H1 (cell line): Measurements from ENCODE around the gene INHBA. TPM values are rescaled to one million over a fixed set of nuclear protein-coding genes. Genes with fewer than 3 reads are reported as not detected.

Experiments
- CTCF ChIA-PET: fragments of 300-600 bp; sonication (Branson Sonifier 250); formaldehyde crosslinking; loops from one replicate; lab custom pipeline; 2021; ENCODE audit not compliant: partially characterized antibody; lab: Charles Lee
- POLR2A ChIA-PET: fragments of 300-600 bp; sonication (Branson Sonifier 250); formaldehyde crosslinking; loops from one replicate; lab custom pipeline; 2021; ENCODE audit warnings: inconsistent platforms; ENCODE audit not compliant: partially characterized antibody; lab: Charles Lee
- DNase-seq, 2 experiments: peaks; one replicate each; pipeline versions ENCODE4 v3.0.0 to v3.0.0-alpha.2; 2010 to 2022; ENCODE audit warnings: low spot score in 2 of 2, low read depth in 1 of 2, mixed read lengths in 1 of 2
- FAIRE-seq: peaks from 2 replicates; lab custom pipeline; 2011; peaks lifted over from hg19 to GRCh38; lab: Jason Lieb, UNC
- H2AFZ ChIP-seq: 2 replicates; pipeline ENCODE4 v1.8.1; 2012; ENCODE audit warnings: low read length, inconsistent platforms
- H2AK5ac ChIP-seq: 2 replicates; pipeline ENCODE4 v1.6.1; 2013; ENCODE audit warnings: low read depth, low read length
- H2BK120ac ChIP-seq: replicated peaks from 2 replicates; pipeline ENCODE3; 2013; ENCODE audit warnings: low read depth, low read length, inconsistent platforms
- H2BK12ac ChIP-seq: 2 replicates; pipeline ENCODE4 v1.6.1; 2013; ENCODE audit warnings: low read depth, low read length
- H2BK15ac ChIP-seq: 2 replicates; pipeline ENCODE4 v1.6.1; 2013; ENCODE audit warnings: low read length
- H2BK20ac ChIP-seq: 2 replicates; pipeline ENCODE4 v1.6.1; 2013; ENCODE audit warnings: low read length
- H2BK5ac ChIP-seq: 2 replicates; pipeline ENCODE4 v1.6.1; 2013; ENCODE audit warnings: low read depth, low read length
- H3K14ac ChIP-seq: 2 replicates; pipeline ENCODE4 v1.6.1; 2013; ENCODE audit warnings: inconsistent platforms; ENCODE audit not compliant: insufficient read length
- H3K18ac ChIP-seq: 2 replicates; pipeline ENCODE4 v1.6.1; 2013; ENCODE audit warnings: low read length; ENCODE audit errors: extremely low read depth
- H3K23ac ChIP-seq: 2 replicates; pipeline ENCODE4 v1.6.1; 2013; ENCODE audit warnings: inconsistent platforms; ENCODE audit not compliant: insufficient read length
- H3K23me2 ChIP-seq: 2 replicates; pipeline ENCODE4 v1.6.1; 2013; ENCODE audit warnings: low read depth, low read length
- H3K27ac ChIP-seq: 2 replicates; pipeline ENCODE4 v1.6.1; 2011; ENCODE audit warnings: low read depth, low read length, inconsistent platforms
- H3K27me3 ChIP-seq, 4 experiments: replicated peaks in 1 of 4; 1 replicate in 1 of 4; 2 replicates in 3 of 4; pipeline versions ENCODE4 v1.6.1 to v1.8.1; 2011 to 2013; ENCODE audit warnings: low read length in 3 of 4, mild to moderate bottlenecking in 3 of 4, inconsistent platforms in 2 of 4, mixed read lengths in 2 of 4, moderate library complexity in 1 of 4; ENCODE audit not compliant: control insufficient read depth in 3 of 4, insufficient read depth in 3 of 4; ENCODE audit errors: extremely low read depth in 1 of 4
- H3K36me3 ChIP-seq, 4 experiments: 2 replicates each; pipeline versions ENCODE4 v1.6.1 to v1.8.1; 2011 to 2013; ENCODE audit warnings: mild to moderate bottlenecking in 4 of 4, low read length in 3 of 4, moderate library complexity in 2 of 4, control low read depth in 1 of 4, inconsistent platforms in 1 of 4; ENCODE audit not compliant: insufficient read depth in 4 of 4, control insufficient read depth in 2 of 4
- H3K4ac ChIP-seq: replicated peaks from 2 replicates; pipeline ENCODE3; 2013; ENCODE audit warnings: low read length, low read depth, mixed read lengths, inconsistent platforms; ENCODE audit not compliant: insufficient read length
- H3K4me1 ChIP-seq, 4 experiments: replicated peaks in 1 of 4; 1 replicate in 1 of 4; 2 replicates in 3 of 4; pipeline versions ENCODE4 v1.6.1 to v1.8.1; 2011 to 2013; ENCODE audit warnings: low read length in 3 of 4, inconsistent platforms in 2 of 4, mixed read lengths in 1 of 4; ENCODE audit not compliant: insufficient read depth in 4 of 4, control insufficient read depth in 3 of 4
- H3K4me2 ChIP-seq, 2 experiments: 2 replicates each; pipeline versions ENCODE4 v1.6.1 to v1.8.1; 2011 to 2013; ENCODE audit warnings: low read depth in 2 of 2, low read length in 2 of 2, control low read depth in 1 of 2, inconsistent platforms in 1 of 2, mild to moderate bottlenecking in 1 of 2; ENCODE audit not compliant: insufficient read depth in 1 of 2
- H3K4me3 ChIP-seq, 4 experiments: fragments of 200-600, 300-600 bp in 1 of 4; sonication (generic), shearing (Covaris generic), sonication (Bioruptor Twin) in 1 of 4; 2 replicates each; pipeline versions ENCODE4 v1.5.1 to v1.8.1; 2011 to 2016; ENCODE audit warnings: low read length in 4 of 4, low read depth in 3 of 4, control low read depth in 2 of 4, inconsistent platforms in 2 of 4, mild to moderate bottlenecking in 2 of 4, mixed read lengths in 1 of 4, moderate library complexity in 1 of 4; ENCODE audit not compliant: insufficient read depth in 2 of 4; ENCODE audit errors: extremely low read depth in 1 of 4
- H3K56ac ChIP-seq: replicated peaks from 2 replicates; pipeline ENCODE3; 2013; ENCODE audit warnings: low read depth, mild to moderate bottlenecking, mixed read lengths, low read length, inconsistent platforms; ENCODE audit not compliant: insufficient read length
- H3K79me1 ChIP-seq: 2 replicates; pipeline ENCODE4 v1.6.1; 2013; ENCODE audit warnings: low read depth, low read length, control low read depth
- H3K79me2 ChIP-seq, 2 experiments: 2 replicates each; pipeline versions ENCODE4 v1.6.1 to v1.8.1; 2012 to 2013; ENCODE audit warnings: low read length in 2 of 2, mild to moderate bottlenecking in 2 of 2, inconsistent platforms in 1 of 2; ENCODE audit not compliant: insufficient read depth in 2 of 2, control insufficient read depth in 1 of 2
- H3K9ac ChIP-seq, 4 experiments: replicated peaks in 1 of 4; 1 replicate in 1 of 4; 2 replicates in 3 of 4; pipeline versions ENCODE4 v1.6.1 to v1.8.1; 2011 to 2013; ENCODE audit warnings: low read depth in 3 of 4, low read length in 3 of 4, control low read depth in 2 of 4, mild to moderate bottlenecking in 2 of 4, moderate library complexity in 2 of 4, inconsistent platforms in 1 of 4; ENCODE audit errors: extremely low read depth in 1 of 4
- H3K9me3 ChIP-seq, 2 experiments: 2 replicates each; pipeline versions ENCODE4 v1.6.1 to v1.8.1; 2012 to 2013; ENCODE audit warnings: mild to moderate bottlenecking in 2 of 2, moderate library complexity in 2 of 2, control low read depth in 1 of 2, inconsistent platforms in 1 of 2, low read depth in 1 of 2, low read length in 1 of 2, mixed read lengths in 1 of 2; ENCODE audit not compliant: insufficient read depth in 2 of 2
- H4K20me1 ChIP-seq, 2 experiments: replicated peaks in 1 of 2; 2 replicates each; pipeline versions ENCODE3 to v1.8.1; 2011 to 2013; ENCODE audit warnings: inconsistent platforms in 2 of 2, low read length in 2 of 2, mild to moderate bottlenecking in 1 of 2; ENCODE audit not compliant: insufficient read depth in 2 of 2, control insufficient read depth in 1 of 2
- H4K5ac ChIP-seq: 2 replicates; pipeline ENCODE4 v1.6.1; 2013; ENCODE audit warnings: low read length, low read depth, mixed read lengths, inconsistent platforms; ENCODE audit not compliant: insufficient read length
- H4K8ac ChIP-seq: 2 replicates; pipeline ENCODE4 v1.8.0; 2013; ENCODE audit warnings: mild to moderate bottlenecking, moderate library complexity, low read length, inconsistent platforms; ENCODE audit not compliant: insufficient read depth; ENCODE audit errors: extremely low read depth
- H4K91ac ChIP-seq: replicated peaks from 2 replicates; pipeline ENCODE3; 2013; ENCODE audit warnings: low read length, mixed read lengths, inconsistent platforms; ENCODE audit not compliant: insufficient read length
- ATF2 ChIP-seq: IDR thresholded peaks from 2 replicates; pipeline ENCODE4 v1.6.1; 2012; ENCODE audit warnings: low read length, inconsistent platforms
- BACH1 ChIP-seq: IDR thresholded peaks from 2 replicates; pipeline ENCODE4 v1.6.1; 2012; ENCODE audit warnings: low read length, improper control_type of control experiment
- CEBPB ChIP-seq: IDR thresholded peaks from 2 replicates; pipeline ENCODE4 v1.6.1; 2012; ENCODE audit warnings: low read depth, low read length
- CHD1 ChIP-seq: IDR thresholded peaks from 2 replicates; pipeline ENCODE4 v1.6.1; 2012; ENCODE audit warnings: low read depth, low read length, improper control_type of control experiment
- EP300 ChIP-seq, 2 experiments: IDR thresholded peaks; 1 replicate in 1 of 2; 2 replicates in 1 of 2; pipeline ENCODE4 v1.6.1; 2011 to 2012; ENCODE audit warnings: low read depth in 2 of 2, low read length in 2 of 2, mild to moderate bottlenecking in 2 of 2, borderline replicate concordance in 1 of 2, inconsistent platforms in 1 of 2, moderate library complexity in 1 of 2
- HDAC2 ChIP-seq, 2 experiments: fragments of 300-600 bp in 1 of 2; sonication (generic) in 1 of 2; IDR thresholded peaks; 2 replicates each; pipeline ENCODE4 v1.6.1; 2011 to 2012; ENCODE audit warnings: low read depth in 2 of 2, low read length in 2 of 2, mild to moderate bottlenecking in 2 of 2, moderate library complexity in 2 of 2, borderline replicate concordance in 1 of 2, inconsistent platforms in 1 of 2
- MAX ChIP-seq: IDR thresholded peaks from 2 replicates; pipeline ENCODE4 v1.6.1; 2012; ENCODE audit warnings: inconsistent platforms
- NRF1 ChIP-seq: IDR thresholded peaks from 2 replicates; pipeline ENCODE4 v1.6.1; 2011; ENCODE audit warnings: mild to moderate bottlenecking, low read depth, low read length, improper control_type of control experiment
- RBBP5 ChIP-seq: IDR thresholded peaks from 2 replicates; pipeline ENCODE4 v1.7.1; 2012; ENCODE audit warnings: low read depth, mild to moderate bottlenecking, inconsistent platforms, low read length, moderate library complexity, borderline replicate concordance
- SP1 ChIP-seq: IDR thresholded peaks from 2 replicates; pipeline ENCODE4 v1.6.1; 2011; ENCODE audit warnings: low read depth, low read length
- SP2 ChIP-seq: IDR thresholded peaks from 2 replicates; pipeline ENCODE4 v1.6.1; 2012; ENCODE audit warnings: mild to moderate bottlenecking, low read length, inconsistent platforms
- SRF ChIP-seq: IDR thresholded peaks from 2 replicates; pipeline ENCODE4 v1.6.1; 2011; ENCODE audit warnings: mild to moderate bottlenecking, low read depth, low read length, moderate library complexity
- WGBS, 2 experiments: shearing (Covaris generic) in 1 of 2; methylation state at CpG; one replicate each; pipeline versions ENCODE4 v1.1.6 to v1.1.7; 2013 to 2015; ENCODE audit warnings: low lambda C conversion rate in 2 of 2, mixed read lengths in 2 of 2, inconsistent platforms in 1 of 2, low coverage in 1 of 2, missing lambda C conversion rate in 1 of 2; ENCODE audit not compliant: insufficient replicate concordance in 2 of 2, insufficient coverage in 1 of 2, insufficient read length in 1 of 2; ENCODE audit errors: extremely low coverage in 1 of 2, missing lambda C conversion rate in 1 of 2; 5-methylcytosine and 5-hydroxymethylcytosine counted together
- polyA plus RNA-seq, 7 experiments: library from polyadenylated mRNA; depleted of rRNA in 3 of 7; stranded (reverse) in 5 of 7; unstranded in 2 of 7; fragments of >200 nt in 5 of 7; fragments of 200-250 nt in 2 of 7; gene quantifications; 1 replicate in 5 of 7; 2 replicates in 1 of 7; 4 replicates in 1 of 7; pipeline versions ENCODE4 v1.2.1 to v1.2.3, GENCODE V29; 2011 to 2013; ENCODE audit warnings: missing spikeins in 2 of 7, mixed read lengths in 2 of 7
- total RNA-seq: library from RNA; stranded (reverse); fragmentation: NEBNext Ultra II Directional; extraction: Animal tissue kit (Norgen Biotek cat#: 25700); gene quantifications from 2 replicates; pipeline ENCODE4 v1.2.1, GENCODE V29; 2021

INHBA gene
- total and polyA plus RNA-seq, 2 of the 8 experiments (the other 6 are each of a cell fraction or from before 2014, with no cell fraction given): 1.1 to 2.7 TPM

- FAIRE-seq (no peak), DNase-seq (no peak)
- Histone ChIP-seq H3K9ac (no peak overlapping the region), H2AK5ac (no peak overlapping the region), H3K4ac (no peak overlapping the region), H3K79me1 (no peaks in the 10 kb centered on the region), H3K36me3 (no peaks in the 10 kb centered on the region), H4K91ac (peak overlapping the region; percentile 53), H3K27ac (no peak overlapping the region), H3K4me3 (peak overlapping the region in 2 of 4 experiments; percentile 61 to 70; a peak in 3 of 8 replicates), H3K4me2 (peak overlapping the region; percentile 95 to 98; a peak in 3 of 4 replicates), H2BK20ac (no peak overlapping the region), H4K8ac (no peak overlapping the region), H2BK12ac (no peak overlapping the region), H4K5ac (no peak overlapping the region), H3K27me3 (0 out of 7 replicates have a peak, but pooled peaks cover 0 to 3% (median 0%) of the 10 kb centered on the region in 4 experiments), H2BK15ac (no peak overlapping the region), H3K18ac (0 out of 2 replicates have a peak overlapping the region, but pooled peaks have one; percentile 9), H2BK5ac (no peak overlapping the region), H3K14ac (no peak overlapping the region), H3K56ac (no peak overlapping the region), H4K20me1 (no peaks in the 10 kb centered on the region), H3K23ac (no peak overlapping the region), H3K23me2 (peaks cover 11% of the 10 kb centered on the region), H3K4me1 (peaks cover 1 to 22% (median 19%) of the 10 kb centered on the region in 4 experiments; a peak in 5 of 7 replicates), H3K9me3 (no peaks in the 10 kb centered on the region), H2BK120ac (no peak overlapping the region), H3K79me2 (no peaks in the 10 kb centered on the region; a peak in 1 of 4 replicates), H2AFZ (no peak overlapping the region)
- ChIA-PET POLR2A (no interaction called here), CTCF (interaction anchor here (0.6 to 2.3 kb wide), 7 partner anchors 11 to 1410 kb away, joined by 3 to 11 read pairs (median 3); no protein-coding TSS in a partner anchor)
- WGBS, 2 experiments: 78% methylated on average over 3 of the region's 3 CpGs; no CpG with 5 or more reads in 1 of the 2 experiments
- TF ChIP-seq MAX: no peak
- no peak for TF ChIP-seq BACH1
- TF ChIP-seq CEBPB: no peak
- TF ChIP-seq SP1: no peak
- TF ChIP-seq SP2: no peak
- TF ChIP-seq NRF1: no peak
- TF ChIP-seq HDAC2 (IDR thresholded peaks at IDR 0.05; ENCODE audit: borderline replicate concordance in 1 of 2, low read depth in 2 of 2, low read length in 2 of 2): no peak
- no peak for TF ChIP-seq RBBP5
- TF ChIP-seq SRF: no peak
- TF ChIP-seq ATF2: no peak
- TF ChIP-seq CHD1: no peak
- TF ChIP-seq EP300 (IDR thresholded peaks at IDR 0.05; ENCODE audit: borderline replicate concordance in 1 of 2, low read depth in 2 of 2, low read length in 2 of 2): no peak
Observed at GRCh38 chr7:41698114-41698513, 4.8 kb downstream of the INHBA start.
